ENCODE results near the gene IL2. TPM values are rescaled to one million over a fixed set of nuclear protein-coding genes. Genes with fewer than 3 reads are reported as not detected.

IL2 gene
- total and polyA plus RNA-seq, 2 donors (not counting 3 experiments of a cell fraction or from before 2014, with no cell fraction given): not detected

DNA sequence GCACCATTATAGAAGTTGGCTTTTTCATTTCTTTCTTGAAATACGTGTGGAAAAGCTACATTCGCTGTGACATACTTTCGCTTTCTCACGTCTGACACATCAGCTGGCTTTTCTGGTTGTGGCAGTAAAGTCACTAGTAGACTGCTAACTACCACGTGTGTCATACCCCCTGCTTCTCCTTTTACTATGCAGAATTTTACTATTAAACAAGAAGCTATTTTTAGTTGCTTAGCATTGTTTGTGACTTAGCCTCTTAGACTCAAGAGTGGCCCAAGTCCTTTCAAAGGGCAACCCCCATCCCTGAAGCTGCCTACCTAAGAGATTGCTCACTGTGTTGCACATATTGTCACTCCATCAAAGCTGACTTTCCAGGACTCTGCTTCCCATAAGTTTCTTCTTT lies 2.1 kb upstream of the IL2 start:
- Histone ChIP-seq H3K4me1 (ENCODE audit: control insufficient read depth, extremely low read depth, insufficient read depth, low read length) (peaks cover 3% of the 10 kb centered on the region), H3K79me2 (ENCODE audit: control insufficient read depth, insufficient read depth, low read length) (no peaks in the 10 kb centered on the region), H3K4me3 (replicated peaks in 1 of 3; ENCODE audit: insufficient read depth in 1 of 3, low read depth in 1 of 3, low read length in 3 of 3) (peak overlapping the region in 1 of 3 experiments; percentile 42), H3K36me3 (ENCODE audit: control insufficient read depth in 2 of 2, extremely low read depth in 1 of 2, insufficient read depth in 2 of 2, low read length in 2 of 2) (no peaks in the 10 kb centered on the region), H3K9me3 (replicated peaks; ENCODE audit: control insufficient read depth, insufficient read depth, low read length) (no peaks in the 10 kb centered on the region), H3K9me1 (replicated peaks; ENCODE audit: control insufficient read depth, extremely low read depth, insufficient read depth, low read length) (no peaks in the 10 kb centered on the region), H3K4me2 (ENCODE audit: insufficient read depth, low read length) (peak overlapping the region; percentile 31), H2AFZ (ENCODE audit: low read depth, low read length) (peak overlapping the region; percentile 50), H3K27ac (ENCODE audit: insufficient read depth, low read depth, low read length) (no peak overlapping the region), H3K9ac (replicated peaks; ENCODE audit: extremely low read depth, insufficient read depth, low read length) (no peak overlapping the region), H3K27me3 (ENCODE audit: control insufficient read depth in 2 of 2, insufficient read depth in 2 of 2, low read length in 2 of 2) (no peaks in the 10 kb centered on the region), H4K20me1 (replicated peaks; ENCODE audit: control insufficient read depth, extremely low read depth, insufficient read depth, low read length) (no peaks in the 10 kb centered on the region)
- dilution Hi-C loops (cut with MboI; ENCODE audit: extremely low pct_ligation_motif_present, low sequenced_read_pairs) (no loop called here), intact Hi-C loops (cut with micrococcal nuclease) (loop anchor here (10.0 kb wide), 1 partner anchor 116 kb away; no protein-coding TSS in a partner anchor)
- TF ChIP-seq POLR2AphosphoS5 (IDR thresholded peaks at IDR 0.05; ENCODE audit: insufficient read depth, low read depth, low read length) (no peak), POLR2A (IDR thresholded peaks at IDR 0.05; ENCODE audit: low read depth, low read length) (no peak), GATA2 (IDR thresholded peaks at IDR 0.05; ENCODE audit: insufficient read depth, insufficient read length, low read depth, low read length) (no peak), EZH2 (IDR thresholded peaks at IDR 0.05; ENCODE audit: borderline replicate concordance, low read depth, low read length, severe bottlenecking) (no peak), FOS (IDR thresholded peaks at IDR 0.05; ENCODE audit: borderline replicate concordance, insufficient read depth, low read length) (no peak), MYC (IDR thresholded peaks at IDR 0.05; ENCODE audit: low read depth, low read length) (no peak), JUN (IDR thresholded peaks at IDR 0.05; ENCODE audit: borderline replicate concordance, insufficient read depth, insufficient read length, low read depth) (no peak)
- TF ChIP-seq, protein P1, sequence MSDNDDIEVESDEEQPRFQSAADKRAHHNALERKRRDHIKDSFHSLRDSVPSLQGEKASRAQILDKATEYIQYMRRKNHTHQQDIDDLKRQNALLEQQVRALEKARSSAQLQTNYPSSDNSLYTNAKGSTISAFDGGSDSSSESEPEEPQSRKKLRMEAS (IDR thresholded peaks at IDR 0.05; ENCODE audit: insufficient read depth, insufficient read length): no peak
- TF ChIP-seq, protein P2, sequence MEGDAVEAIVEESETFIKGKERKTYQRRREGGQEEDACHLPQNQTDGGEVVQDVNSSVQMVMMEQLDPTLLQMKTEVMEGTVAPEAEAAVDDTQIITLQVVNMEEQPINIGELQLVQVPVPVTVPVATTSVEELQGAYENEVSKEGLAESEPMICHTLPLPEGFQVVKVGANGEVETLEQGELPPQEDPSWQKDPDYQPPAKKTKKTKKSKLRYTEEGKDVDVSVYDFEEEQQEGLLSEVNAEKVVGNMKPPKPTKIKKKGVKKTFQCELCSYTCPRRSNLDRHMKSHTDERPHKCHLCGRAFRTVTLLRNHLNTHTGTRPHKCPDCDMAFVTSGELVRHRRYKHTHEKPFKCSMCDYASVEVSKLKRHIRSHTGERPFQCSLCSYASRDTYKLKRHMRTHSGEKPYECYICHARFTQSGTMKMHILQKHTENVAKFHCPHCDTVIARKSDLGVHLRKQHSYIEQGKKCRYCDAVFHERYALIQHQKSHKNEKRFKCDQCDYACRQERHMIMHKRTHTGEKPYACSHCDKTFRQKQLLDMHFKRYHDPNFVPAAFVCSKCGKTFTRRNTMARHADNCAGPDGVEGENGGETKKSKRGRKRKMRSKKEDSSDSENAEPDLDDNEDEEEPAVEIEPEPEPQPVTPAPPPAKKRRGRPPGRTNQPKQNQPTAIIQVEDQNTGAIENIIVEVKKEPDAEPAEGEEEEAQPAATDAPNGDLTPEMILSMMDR (IDR thresholded peaks at IDR 0.05; ENCODE audit: extremely low read depth in 1 of 2, insufficient read depth in 1 of 2, low read depth in 1 of 2, low read length in 2 of 2): no peak
- FAIRE-seq (no peak), DNase-seq (ENCODE audit: low read depth, low spot score) (peak; percentile 6)
- ChIA-PET POLR2A (no interaction called here), CTCF (interaction anchor here (0.6 to 1.1 kb wide), 6 partner anchors 8 to 558 kb away, joined by 3 to 4 read pairs (median 3); no protein-coding TSS in a partner anchor)
- no TSS peak for BruUV-seq (replicated peaks)
